Hepatocyte (in vitro differentiated cells): ENCODE measurements around the gene GLI1.

Source experiments
- CTCF ChIP-seq: fragments of 200-600 bp; sonication (generic); IDR thresholded peaks from 2 replicates; pipeline ENCODE4 v1.5.1; 2016; ENCODE audit warnings: antibody characterized with exemption, mild to moderate bottlenecking; ENCODE audit not compliant: poor library complexity
- EZH2 ChIP-seq: fragments of 200-600 bp; sonication (generic); IDR thresholded peaks from 2 replicates; pipeline ENCODE4 v1.6.1; 2016; ENCODE audit warnings: antibody characterized with exemption, mild to moderate bottlenecking, borderline replicate concordance
- EZH2phosphoT487 ChIP-seq: fragments of 200-600 bp; sonication (generic); IDR thresholded peaks from one replicate; pipeline ENCODE4 v1.6.1; 2018; ENCODE audit warnings: antibody characterized with exemption, mild to moderate bottlenecking, low read depth, moderate library complexity; ENCODE audit not compliant: unreplicated experiment, severe bottlenecking

- TF ChIP-seq CTCF: no peak
- TF ChIP-seq EZH2: no peak
- no peak for TF ChIP-seq EZH2phosphoT487
Measured at GRCh38 chr12:57438400-57438799, 21.2 kb upstream of the GLI1 start.
